Upper lobe of left lung (tissue), 4 donors: ENCODE measurements around the gene PAN2.
"Not testable (repeated sequence)": the region's sequence is repeated elsewhere in the genome, so short reads cannot be mapped to it uniquely, and the experiment has no call there.

Experiments
- POLR2A ChIP-seq, 4 donors: fragments of 450-650 bp; IDR thresholded peaks; one replicate each; pipeline ENCODE4 v1.5.1; 2016 to 2017; ENCODE audit warnings: antibody characterized with exemption in 4 of 4, mild to moderate bottlenecking in 2 of 4
- POLR2AphosphoS5 ChIP-seq, 2 donors: sonication (generic); formaldehyde crosslinking; IDR thresholded peaks; one replicate each; pipeline ENCODE4 v1.5.1; 2017; ENCODE audit warnings: antibody characterized with exemption in 2 of 2
- TF ChIP-seq, protein P1 (sequence below), 6 experiments: fragments of 450-650 bp in 4 of 6; fragments of 200-600 bp in 2 of 6; sonication (generic) in 2 of 6; IDR thresholded peaks; one replicate each; pipeline ENCODE4 v1.5.1; 2016 to 2019; ENCODE audit warnings: antibody characterized with exemption in 6 of 6

DNA sequence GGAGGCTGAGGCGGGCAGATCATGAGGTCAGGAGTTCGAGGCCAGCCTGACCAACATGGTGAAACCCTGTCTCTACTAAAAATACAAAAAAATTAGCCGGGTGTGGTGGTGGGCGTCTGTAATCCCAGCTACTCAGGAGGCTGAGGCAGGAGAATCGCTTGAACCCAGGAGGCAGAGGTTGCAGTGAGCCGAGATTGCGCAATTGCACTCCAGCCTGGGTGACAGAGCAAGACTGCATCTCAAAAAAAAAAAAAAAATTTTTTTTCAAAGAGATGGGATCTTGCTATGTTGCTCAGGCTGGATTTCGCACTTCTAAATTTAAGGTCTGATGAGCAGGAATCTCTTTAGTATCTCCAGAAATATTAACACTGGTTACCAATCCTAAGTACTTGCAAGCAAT lies 12.2 kb downstream of the PAN2 start:
- TF ChIP-seq, protein P1, sequence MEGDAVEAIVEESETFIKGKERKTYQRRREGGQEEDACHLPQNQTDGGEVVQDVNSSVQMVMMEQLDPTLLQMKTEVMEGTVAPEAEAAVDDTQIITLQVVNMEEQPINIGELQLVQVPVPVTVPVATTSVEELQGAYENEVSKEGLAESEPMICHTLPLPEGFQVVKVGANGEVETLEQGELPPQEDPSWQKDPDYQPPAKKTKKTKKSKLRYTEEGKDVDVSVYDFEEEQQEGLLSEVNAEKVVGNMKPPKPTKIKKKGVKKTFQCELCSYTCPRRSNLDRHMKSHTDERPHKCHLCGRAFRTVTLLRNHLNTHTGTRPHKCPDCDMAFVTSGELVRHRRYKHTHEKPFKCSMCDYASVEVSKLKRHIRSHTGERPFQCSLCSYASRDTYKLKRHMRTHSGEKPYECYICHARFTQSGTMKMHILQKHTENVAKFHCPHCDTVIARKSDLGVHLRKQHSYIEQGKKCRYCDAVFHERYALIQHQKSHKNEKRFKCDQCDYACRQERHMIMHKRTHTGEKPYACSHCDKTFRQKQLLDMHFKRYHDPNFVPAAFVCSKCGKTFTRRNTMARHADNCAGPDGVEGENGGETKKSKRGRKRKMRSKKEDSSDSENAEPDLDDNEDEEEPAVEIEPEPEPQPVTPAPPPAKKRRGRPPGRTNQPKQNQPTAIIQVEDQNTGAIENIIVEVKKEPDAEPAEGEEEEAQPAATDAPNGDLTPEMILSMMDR (IDR thresholded peaks at IDR 0.05): not testable (repeated sequence)
- not testable (repeated sequence) for TF ChIP-seq POLR2A, POLR2AphosphoS5 (IDR thresholded peaks at IDR 0.05)
